Mesothelial cell of epicardium (in vitro differentiated cells): ENCODE data around the gene RAPGEF1. TPM values are rescaled to one million over a fixed set of nuclear protein-coding genes. Genes with fewer than 3 reads are reported as not detected.

Experiments used
- DNase-seq, 2 experiments: peaks; one replicate each; pipeline ENCODE4 v3.0.0; 2021; ENCODE audit warnings: low spot score in 2 of 2; ENCODE audit not compliant: unreplicated experiment in 2 of 2
- H3K27ac Mint-ChIP-seq: 2 replicates; pipeline ENCODE4 v1.8.0; 2021; ENCODE audit warnings: mixed read lengths
- H3K27me3 Mint-ChIP-seq: 2 replicates; pipeline ENCODE4 v1.8.0; 2021; ENCODE audit warnings: low read depth, mixed read lengths
- H3K36me3 Mint-ChIP-seq: 2 replicates; pipeline ENCODE4 v1.8.0; 2021; ENCODE audit warnings: mixed read lengths
- H3K4me1 Mint-ChIP-seq: 2 replicates; pipeline ENCODE4 v1.8.0; 2021; ENCODE audit warnings: mixed read lengths
- H3K4me3 Mint-ChIP-seq: 2 replicates; pipeline ENCODE4 v1.8.0; 2021; ENCODE audit warnings: mild to moderate bottlenecking, moderate library complexity, mixed read lengths
- H3K9me3 Mint-ChIP-seq: 2 replicates; pipeline ENCODE4 v1.8.0; 2021; ENCODE audit warnings: mixed read lengths
- CTCF ChIP-seq: fragments of 200-600 bp; sonication (generic); IDR thresholded peaks from one replicate; pipeline ENCODE4 v1.5.0; 2021; ENCODE audit warnings: antibody characterized with exemption; ENCODE audit not compliant: unreplicated experiment
- total RNA-seq: library from RNA; stranded (reverse); gene quantifications from 3 replicates; pipeline ENCODE4 v1.2.1, GENCODE V29; 2021

RAPGEF1 gene
- total RNA-seq, 1 donor from 2014 or later: 50.4 TPM

- peaks cover 13% of the 10 kb centered on the region for H3K4me1 Mint-ChIP-seq
- H3K36me3 Mint-ChIP-seq: peaks cover 22% of the 10 kb centered on the region
- no peaks in the 10 kb centered on the region for H3K27me3 Mint-ChIP-seq
- H3K4me3 Mint-ChIP-seq: no peak overlapping the region
- TF ChIP-seq CTCF: no peak
- no peaks in the 10 kb centered on the region for H3K9me3 Mint-ChIP-seq
- DNase-seq: no peak
- no peak overlapping the region for H3K27ac Mint-ChIP-seq
Measured at GRCh38 chr9:131603199-131603598, 136.7 kb downstream of the RAPGEF1 start.

GRCh38 chr9:131601683-131602181 lies 138.1 kb downstream of the RAPGEF1 start:
- no peak for TF ChIP-seq CTCF
- no peak for DNase-seq
- H3K4me3 Mint-ChIP-seq: no peak overlapping the region
- H3K9me3 Mint-ChIP-seq: no peaks in the 10 kb centered on the region
- no peaks in the 10 kb centered on the region for H3K27me3 Mint-ChIP-seq
- H3K4me1 Mint-ChIP-seq: no peaks in the 10 kb centered on the region
- no peak overlapping the region for H3K27ac Mint-ChIP-seq
- H3K36me3 Mint-ChIP-seq: peaks cover 22% of the 10 kb centered on the region

GRCh38 chr9:131598121-131598520 lies 141.8 kb downstream of the RAPGEF1 start:
- H3K27me3 Mint-ChIP-seq: no peaks in the 10 kb centered on the region

GRCh38 chr9:131597246-131597645 lies 142.6 kb downstream of the RAPGEF1 start:
- Mint-ChIP-seq H3K4me1 (no peaks in the 10 kb centered on the region), H3K9me3 (no peaks in the 10 kb centered on the region), H3K4me3 (no peak overlapping the region), H3K36me3 (peaks cover 11% of the 10 kb centered on the region), H3K27ac (no peak overlapping the region), H3K27me3 (no peaks in the 10 kb centered on the region)
- TF ChIP-seq CTCF: no peak
- no peak for DNase-seq

More at GRCh38 chr9:131598121-131598520, 141.8 kb downstream of the RAPGEF1 start:
- no peak overlapping the region for H3K27ac Mint-ChIP-seq
- H3K4me3 Mint-ChIP-seq: no peak overlapping the region
- TF ChIP-seq CTCF: no peak
- H3K4me1 Mint-ChIP-seq: no peaks in the 10 kb centered on the region
- H3K9me3 Mint-ChIP-seq: no peaks in the 10 kb centered on the region
- no peak for DNase-seq
- peaks cover 15% of the 10 kb centered on the region for H3K36me3 Mint-ChIP-seq

- no peak for DNase-seq
- no peak for TF ChIP-seq CTCF
- Mint-ChIP-seq H3K4me1 (no peaks in the 10 kb centered on the region), H3K36me3 (peaks cover 10% of the 10 kb centered on the region), H3K9me3 (no peaks in the 10 kb centered on the region), H3K4me3 (no peak overlapping the region), H3K27ac (no peak overlapping the region), H3K27me3 (no peaks in the 10 kb centered on the region)
Measured at GRCh38 chr9:131596430-131596743, 143.5 kb downstream of the RAPGEF1 start.
